ENCODE results near the gene CD79A. TPM values are rescaled to one million over a fixed set of nuclear protein-coding genes. Genes with fewer than 3 reads are reported as not detected.

The CD79A gene
- polyA plus RNA-seq, 2 donors, result 0.31 to 0.57 TPM

DNA sequence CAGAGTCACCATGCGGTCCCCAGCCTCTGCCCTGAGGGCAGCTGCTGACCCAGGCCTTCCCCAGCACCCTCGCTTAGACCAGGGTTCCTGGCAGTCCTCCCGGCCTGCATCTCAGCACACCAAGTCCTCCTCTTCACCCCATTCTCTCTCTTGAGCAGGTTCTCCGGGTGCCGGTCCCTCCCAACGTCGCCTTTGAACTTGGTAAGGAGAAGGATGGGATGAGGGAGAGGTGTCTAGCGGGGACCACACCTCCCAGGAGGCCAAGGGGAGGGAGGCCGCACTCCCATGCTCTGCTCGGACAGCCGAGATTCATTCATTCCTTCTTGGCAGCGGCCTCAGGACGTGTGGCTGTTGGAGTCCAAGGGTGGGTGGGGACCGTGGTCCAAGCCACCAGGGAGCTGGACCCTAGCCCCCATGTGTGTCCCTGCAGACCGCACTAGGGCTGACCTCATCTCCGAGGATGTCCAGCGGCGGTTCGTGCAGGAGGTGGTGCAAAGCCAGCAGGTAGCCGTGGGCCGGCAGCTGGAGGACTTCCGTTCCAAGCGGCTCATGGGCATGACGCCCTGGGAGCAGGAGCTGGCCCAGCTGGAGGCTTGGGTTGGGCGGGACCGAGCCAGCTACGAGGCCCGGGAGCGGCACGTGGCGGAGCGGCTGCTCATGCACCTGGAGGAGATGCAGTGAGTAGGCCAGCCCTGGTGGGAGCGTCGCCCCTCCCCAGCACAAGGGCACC, 15.3 kb downstream of the CD79A start:
- H3K36me3 ChIP-seq (ENCODE audit: control insufficient read depth in 2 of 2, insufficient read depth in 2 of 2, low read length in 1 of 2), result peaks cover 19 to 50% of the 10 kb centered on the region in 2 donors
- WGBS, 2 donors, result 85 to 87% methylated on average over 34 of the region's 34 CpGs
- H3K4me1 ChIP-seq (ENCODE audit: control insufficient read depth in 2 of 2, insufficient read depth in 2 of 2, low read length in 1 of 2), result no peaks in the 10 kb centered on the region
- H3K4me3 ChIP-seq (ENCODE audit: low read depth in 1 of 2, low read length in 2 of 2), result no peak overlapping the region
- H3K9me3 ChIP-seq (ENCODE audit: control insufficient read depth in 2 of 2, insufficient read depth in 1 of 2, low read depth in 1 of 2, low read length in 1 of 2), result no peaks in the 10 kb centered on the region
- H3K27ac ChIP-seq (ENCODE audit: low read depth in 2 of 2, low read length in 1 of 2), result no peak overlapping the region
- H3K27me3 ChIP-seq (ENCODE audit: control insufficient read depth in 1 of 2, insufficient read depth in 2 of 2, low read length in 2 of 2), result no peaks in the 10 kb centered on the region

DNA sequence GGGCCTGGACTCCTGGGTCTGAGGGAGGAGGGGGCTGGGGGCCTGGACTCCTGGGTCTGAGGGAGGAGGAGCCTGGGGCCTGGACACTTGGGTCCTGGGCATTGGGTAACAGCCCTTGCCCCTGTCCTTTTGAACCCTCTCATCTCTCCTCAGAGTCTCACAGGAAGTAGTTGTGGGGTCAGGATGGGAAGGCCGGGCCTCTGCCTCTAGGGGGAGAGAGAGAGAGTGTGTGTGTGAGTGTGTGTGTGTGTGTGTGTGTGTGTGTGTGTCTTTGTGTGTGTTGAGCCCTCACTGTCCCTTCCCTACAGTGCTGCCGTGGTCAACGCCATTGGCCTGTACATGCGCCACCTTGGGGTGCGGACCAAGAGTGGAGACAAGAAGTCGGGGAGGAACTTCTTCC, 16.8 kb downstream of the CD79A start:
- H3K4me1 ChIP-seq (ENCODE audit: control insufficient read depth in 2 of 2, insufficient read depth in 2 of 2, low read length in 1 of 2), result no peaks in the 10 kb centered on the region
- no peak overlapping the region for H3K4me3 ChIP-seq (ENCODE audit: low read depth in 1 of 2, low read length in 2 of 2)
- no peaks in the 10 kb centered on the region for H3K9me3 ChIP-seq (ENCODE audit: control insufficient read depth in 2 of 2, insufficient read depth in 1 of 2, low read depth in 1 of 2, low read length in 1 of 2)
- H3K27me3 ChIP-seq (ENCODE audit: control insufficient read depth in 1 of 2, insufficient read depth in 2 of 2, low read length in 2 of 2), result no peaks in the 10 kb centered on the region
- WGBS, 2 donors, result 73 to 96% methylated on average over 5 to 6 of the region's 6 CpGs
- H3K36me3 ChIP-seq (ENCODE audit: control insufficient read depth in 2 of 2, insufficient read depth in 2 of 2, low read length in 1 of 2), result peaks cover 19 to 53% of the 10 kb centered on the region in 2 donors
- H3K27ac ChIP-seq (ENCODE audit: low read depth in 2 of 2, low read length in 1 of 2), result no peak overlapping the region

DNA sequence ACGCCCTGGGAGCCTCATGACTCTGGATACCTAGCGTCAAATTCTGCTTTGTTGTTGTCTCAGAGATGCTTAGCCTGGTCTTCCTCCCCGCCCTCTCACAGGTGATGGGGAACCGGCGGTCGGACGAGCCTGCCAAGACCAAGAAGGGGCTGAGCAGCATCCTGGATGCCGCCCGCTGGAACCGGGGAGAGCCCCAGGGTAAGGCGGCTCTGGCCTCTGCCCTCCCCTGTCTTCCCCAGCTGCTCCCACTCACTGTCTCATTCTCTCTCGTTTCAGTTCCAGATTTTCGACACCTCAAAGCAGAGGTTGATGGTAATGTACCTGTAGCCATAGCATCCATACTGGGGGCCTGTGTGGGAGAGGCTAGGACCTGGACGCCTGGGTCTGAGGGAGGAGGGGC, 17.3 kb downstream of the CD79A start:
- WGBS, 2 donors, result 78 to 83% methylated on average over 14 of the region's 14 CpGs
- no peak overlapping the region for H3K27ac ChIP-seq (ENCODE audit: low read depth in 2 of 2, low read length in 1 of 2)
- H3K36me3 ChIP-seq (ENCODE audit: control insufficient read depth in 2 of 2, insufficient read depth in 2 of 2, low read length in 1 of 2), result peaks cover 19 to 49% of the 10 kb centered on the region in 2 donors
- no peak overlapping the region for H3K4me3 ChIP-seq (ENCODE audit: low read depth in 1 of 2, low read length in 2 of 2)
- no peaks in the 10 kb centered on the region for H3K27me3 ChIP-seq (ENCODE audit: control insufficient read depth in 1 of 2, insufficient read depth in 2 of 2, low read length in 2 of 2)
- H3K9me3 ChIP-seq (ENCODE audit: control insufficient read depth in 2 of 2, insufficient read depth in 1 of 2, low read depth in 1 of 2, low read length in 1 of 2), result no peaks in the 10 kb centered on the region
- no peaks in the 10 kb centered on the region for H3K4me1 ChIP-seq (ENCODE audit: control insufficient read depth in 2 of 2, insufficient read depth in 2 of 2, low read length in 1 of 2)

DNA sequence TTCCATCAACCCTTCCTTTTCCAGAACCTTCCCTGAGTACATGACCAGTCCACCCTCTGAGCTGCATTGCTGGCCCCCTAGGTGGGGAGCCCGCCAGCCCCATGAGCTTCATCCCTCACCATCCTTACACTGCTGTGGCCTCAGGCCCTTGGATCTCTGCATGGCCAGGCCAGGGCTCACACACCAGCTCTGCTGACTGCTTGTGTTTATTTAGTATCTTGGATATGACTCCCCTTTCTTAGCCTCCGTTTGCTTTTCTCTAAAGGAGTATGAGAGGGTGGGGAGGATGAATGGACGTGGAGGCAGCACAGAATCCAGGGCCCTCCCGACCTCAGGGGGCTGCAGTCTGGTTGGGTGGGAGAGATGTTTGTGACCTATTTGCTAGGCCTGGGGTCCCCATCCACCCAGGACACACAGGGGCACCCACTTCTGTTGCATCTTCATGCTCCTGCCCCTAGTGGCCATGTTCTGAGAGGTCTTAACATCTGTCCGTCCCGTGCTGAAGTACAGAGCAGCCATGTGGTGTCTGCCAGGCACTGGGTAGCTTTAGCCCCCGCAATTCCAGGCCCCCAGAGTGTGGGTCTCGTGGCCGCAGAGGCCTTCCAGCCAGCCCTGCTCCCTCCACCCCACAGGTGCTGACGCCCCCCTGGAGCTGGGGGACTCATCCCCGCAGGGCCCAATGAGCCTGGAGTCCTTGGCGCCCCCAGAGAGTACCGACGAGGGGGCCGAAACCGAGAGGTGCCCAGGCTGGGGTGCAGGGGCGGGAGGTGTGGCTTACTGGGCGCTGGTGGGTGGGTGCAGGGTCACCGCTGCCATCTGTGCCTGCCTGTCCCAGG, 18.9 kb downstream of the CD79A start:
- H3K27ac ChIP-seq (ENCODE audit: low read depth in 2 of 2, low read length in 1 of 2), result no peak overlapping the region
- no peaks in the 10 kb centered on the region for H3K4me1 ChIP-seq (ENCODE audit: control insufficient read depth in 2 of 2, insufficient read depth in 2 of 2, low read length in 1 of 2)
- H3K27me3 ChIP-seq (ENCODE audit: control insufficient read depth in 1 of 2, insufficient read depth in 2 of 2, low read length in 2 of 2), result no peaks in the 10 kb centered on the region
- 83 to 90% methylated on average over 19 of the region's 19 CpGs for WGBS, 2 donors
- peaks cover 23 to 49% of the 10 kb centered on the region in 2 donors for H3K36me3 ChIP-seq (ENCODE audit: control insufficient read depth in 2 of 2, insufficient read depth in 2 of 2, low read length in 1 of 2)
- no peaks in the 10 kb centered on the region for H3K9me3 ChIP-seq (ENCODE audit: control insufficient read depth in 2 of 2, insufficient read depth in 1 of 2, low read depth in 1 of 2, low read length in 1 of 2)
- no peak overlapping the region for H3K4me3 ChIP-seq (ENCODE audit: low read depth in 1 of 2, low read length in 2 of 2)

DNA sequence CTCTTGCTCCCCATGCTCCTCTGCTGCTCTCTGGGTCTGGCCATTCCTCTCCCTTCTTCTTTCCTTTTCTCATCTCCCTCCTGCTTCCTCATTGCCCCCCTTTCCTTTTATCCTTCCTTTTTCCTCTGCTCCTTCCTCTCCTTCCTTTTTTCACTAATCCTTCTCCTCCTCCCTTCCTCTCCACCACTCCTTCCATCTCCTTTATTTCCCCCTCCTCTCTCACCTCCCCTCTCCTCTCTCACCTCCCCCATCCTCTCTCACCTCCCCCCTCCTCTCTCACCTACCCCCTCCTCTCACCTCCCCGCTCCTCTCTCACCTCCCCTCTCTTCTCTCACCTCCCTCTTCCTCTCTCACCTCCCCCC, 19.5 kb downstream of the CD79A start:
- Histone ChIP-seq H3K27ac (ENCODE audit: low read depth in 2 of 2, low read length in 1 of 2) (no peak overlapping the region), H3K27me3 (ENCODE audit: control insufficient read depth in 1 of 2, insufficient read depth in 2 of 2, low read length in 2 of 2) (no peaks in the 10 kb centered on the region), H3K36me3 (ENCODE audit: control insufficient read depth in 2 of 2, insufficient read depth in 2 of 2, low read length in 1 of 2) (peaks cover 23 to 51% of the 10 kb centered on the region in 2 donors), H3K4me3 (ENCODE audit: low read depth in 1 of 2, low read length in 2 of 2) (no peak overlapping the region), H3K4me1 (ENCODE audit: control insufficient read depth in 2 of 2, insufficient read depth in 2 of 2, low read length in 1 of 2) (no peaks in the 10 kb centered on the region), H3K9me3 (ENCODE audit: control insufficient read depth in 2 of 2, insufficient read depth in 1 of 2, low read depth in 1 of 2, low read length in 1 of 2) (no peaks in the 10 kb centered on the region)
- 80 to 100% methylated on average over 1 of the region's 1 CpG for WGBS, 2 donors

DNA sequence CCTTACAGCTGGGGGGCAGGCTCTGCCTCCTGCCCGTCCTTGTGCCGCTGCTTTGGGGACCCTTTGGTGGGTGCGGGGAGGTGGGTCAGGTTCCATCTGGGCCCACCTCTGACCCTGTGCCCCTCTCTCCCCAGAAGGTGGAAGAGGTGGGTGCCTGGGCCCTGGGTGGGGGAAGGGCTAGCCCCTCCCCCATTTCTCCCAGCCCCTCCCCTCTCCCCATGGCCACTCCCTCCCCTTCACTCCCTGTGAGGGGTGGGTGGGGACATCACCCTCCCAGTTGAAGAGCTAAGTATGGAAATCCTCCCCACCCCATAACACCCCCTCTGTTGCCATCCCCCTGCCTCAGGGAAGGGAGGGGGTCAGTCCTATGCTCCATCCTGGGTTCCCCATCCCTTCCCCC, 20.1 kb downstream of the CD79A start:
- no peak overlapping the region for H3K4me3 ChIP-seq (ENCODE audit: low read depth in 1 of 2, low read length in 2 of 2)
- H3K27me3 ChIP-seq (ENCODE audit: control insufficient read depth in 1 of 2, insufficient read depth in 2 of 2, low read length in 2 of 2), result no peaks in the 10 kb centered on the region
- peaks cover 24 to 52% of the 10 kb centered on the region in 2 donors for H3K36me3 ChIP-seq (ENCODE audit: control insufficient read depth in 2 of 2, insufficient read depth in 2 of 2, low read length in 1 of 2)
- WGBS, 2 donors, result 90 to 94% methylated on average over 2 to 3 of the region's 3 CpGs
- H3K27ac ChIP-seq (ENCODE audit: low read depth in 2 of 2, low read length in 1 of 2), result no peak overlapping the region
- no peaks in the 10 kb centered on the region for H3K4me1 ChIP-seq (ENCODE audit: control insufficient read depth in 2 of 2, insufficient read depth in 2 of 2, low read length in 1 of 2)
- no peaks in the 10 kb centered on the region for H3K9me3 ChIP-seq (ENCODE audit: control insufficient read depth in 2 of 2, insufficient read depth in 1 of 2, low read depth in 1 of 2, low read length in 1 of 2)

DNA sequence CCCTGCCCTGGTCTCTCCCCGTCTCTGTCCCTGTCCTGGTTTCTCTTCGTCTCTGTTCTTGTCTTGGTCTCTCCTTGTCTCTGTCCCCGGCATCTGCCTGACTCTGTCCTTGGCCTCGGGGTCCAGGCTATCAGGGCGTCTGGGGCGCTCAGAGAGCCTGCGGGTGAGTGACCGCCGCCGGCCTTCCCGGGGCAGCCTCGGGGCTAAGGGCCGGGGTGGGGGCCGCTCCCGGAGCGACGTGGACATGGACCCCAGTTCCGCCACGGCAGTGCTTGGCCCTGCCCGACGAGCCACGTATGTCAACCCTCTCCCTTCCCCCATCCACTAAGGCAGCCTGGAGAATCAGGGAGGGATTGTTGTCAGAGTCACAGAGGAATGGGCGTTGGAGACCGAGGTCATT, 20.7 kb downstream of the CD79A start:
- no peaks in the 10 kb centered on the region for H3K27me3 ChIP-seq (ENCODE audit: control insufficient read depth in 1 of 2, insufficient read depth in 2 of 2, low read length in 2 of 2)
- WGBS, 2 donors, result 89 to 90% methylated on average over 24 of the region's 24 CpGs
- no peak overlapping the region for H3K4me3 ChIP-seq (ENCODE audit: low read depth in 1 of 2, low read length in 2 of 2)
- H3K4me1 ChIP-seq (ENCODE audit: control insufficient read depth in 2 of 2, insufficient read depth in 2 of 2, low read length in 1 of 2), result no peaks in the 10 kb centered on the region
- H3K36me3 ChIP-seq (ENCODE audit: control insufficient read depth in 2 of 2, insufficient read depth in 2 of 2, low read length in 1 of 2), result peaks cover 21 to 53% of the 10 kb centered on the region in 2 donors
- H3K9me3 ChIP-seq (ENCODE audit: control insufficient read depth in 2 of 2, insufficient read depth in 1 of 2, low read depth in 1 of 2, low read length in 1 of 2), result no peaks in the 10 kb centered on the region
- H3K27ac ChIP-seq (ENCODE audit: low read depth in 2 of 2, low read length in 1 of 2), result no peak overlapping the region

DNA sequence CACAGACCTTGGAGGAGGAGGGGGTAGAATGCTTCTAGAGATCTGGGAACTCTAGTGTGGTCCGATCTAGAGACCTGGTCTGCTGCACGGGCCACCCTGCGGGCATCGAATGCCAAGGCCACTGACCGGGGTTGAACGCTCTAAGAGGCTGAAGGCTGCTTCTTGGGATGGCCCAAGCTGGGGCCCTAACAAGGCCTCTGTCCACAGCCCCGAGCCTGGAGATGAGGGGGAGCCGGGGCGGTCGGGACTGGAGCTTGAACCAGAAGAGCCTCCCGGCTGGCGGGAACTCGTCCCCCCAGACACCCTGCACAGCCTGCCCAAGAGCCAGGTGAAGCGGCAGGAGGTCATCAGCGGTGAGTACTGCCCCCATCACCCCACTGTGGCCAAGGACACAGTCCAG, 21.2 kb downstream of the CD79A start:
- no peak overlapping the region for H3K27ac ChIP-seq (ENCODE audit: low read depth in 2 of 2, low read length in 1 of 2)
- no peaks in the 10 kb centered on the region for H3K27me3 ChIP-seq (ENCODE audit: control insufficient read depth in 1 of 2, insufficient read depth in 2 of 2, low read length in 2 of 2)
- peaks cover 24 to 58% of the 10 kb centered on the region in 2 donors for H3K36me3 ChIP-seq (ENCODE audit: control insufficient read depth in 2 of 2, insufficient read depth in 2 of 2, low read length in 1 of 2)
- H3K9me3 ChIP-seq (ENCODE audit: control insufficient read depth in 2 of 2, insufficient read depth in 1 of 2, low read depth in 1 of 2, low read length in 1 of 2), result no peaks in the 10 kb centered on the region
- H3K4me1 ChIP-seq (ENCODE audit: control insufficient read depth in 2 of 2, insufficient read depth in 2 of 2, low read length in 1 of 2), result no peaks in the 10 kb centered on the region
- no peak overlapping the region for H3K4me3 ChIP-seq (ENCODE audit: low read depth in 1 of 2, low read length in 2 of 2)
- WGBS, 2 donors, result 93 to 94% methylated on average over 15 of the region's 15 CpGs

DNA sequence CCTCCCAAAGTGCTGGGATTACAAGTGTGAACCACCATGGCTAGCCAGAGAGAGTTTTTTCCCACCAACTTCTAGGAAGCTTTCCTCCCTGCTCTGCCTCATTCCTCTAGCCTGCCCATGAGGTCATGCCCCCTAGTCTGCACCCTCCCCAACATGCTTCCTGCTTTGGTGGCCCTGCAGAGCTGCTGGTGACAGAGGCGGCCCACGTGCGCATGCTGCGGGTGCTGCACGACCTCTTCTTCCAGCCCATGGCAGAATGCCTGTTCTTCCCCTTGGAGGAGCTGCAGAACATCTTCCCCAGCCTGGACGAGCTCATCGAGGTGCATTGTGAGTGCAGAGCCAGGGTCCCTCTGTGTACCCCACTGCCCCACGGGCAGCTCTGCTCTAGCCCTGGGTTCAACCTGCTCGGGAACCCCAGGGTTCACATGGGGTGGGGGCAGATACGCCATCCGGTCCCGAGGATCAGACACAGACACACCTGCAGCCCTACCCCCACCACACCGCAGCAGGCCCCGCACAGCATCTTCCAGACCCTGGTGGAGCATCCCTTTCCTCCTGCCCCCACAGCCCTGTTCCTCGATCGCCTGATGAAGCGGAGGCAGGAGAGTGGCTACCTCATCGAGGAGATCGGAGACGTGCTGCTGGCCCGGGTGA, 24.8 kb downstream of the CD79A start:
- no peaks in the 10 kb centered on the region for H3K27me3 ChIP-seq (ENCODE audit: control insufficient read depth in 1 of 2, insufficient read depth in 2 of 2, low read length in 2 of 2)
- 92 to 93% methylated on average over 21 of the region's 21 CpGs for WGBS, 2 donors
- H3K4me3 ChIP-seq (ENCODE audit: low read depth in 1 of 2, low read length in 2 of 2), result no peak overlapping the region
- H3K27ac ChIP-seq (ENCODE audit: low read depth in 2 of 2, low read length in 1 of 2), result no peak overlapping the region
- H3K9me3 ChIP-seq (ENCODE audit: control insufficient read depth in 2 of 2, insufficient read depth in 1 of 2, low read depth in 1 of 2, low read length in 1 of 2), result no peaks in the 10 kb centered on the region
- peaks cover 0 to 5% of the 10 kb centered on the region in 2 donors for H3K4me1 ChIP-seq (ENCODE audit: control insufficient read depth in 2 of 2, insufficient read depth in 2 of 2, low read length in 1 of 2)
- H3K36me3 ChIP-seq (ENCODE audit: control insufficient read depth in 2 of 2, insufficient read depth in 2 of 2, low read length in 1 of 2), result peaks cover 27 to 69% of the 10 kb centered on the region in 2 donors
